GM23248 (cell line): ENCODE measurements around the gene SYCP1.

Experiments used
- EZH2 ChIP-seq: fragments of 200-600 bp; sonication (generic); IDR thresholded peaks from 2 replicates; pipeline ENCODE4 v1.6.1; 2018; ENCODE audit warnings: antibody characterized with exemption, mild to moderate bottlenecking; ENCODE audit not compliant: insufficient read depth, poor library complexity, severe bottlenecking
- EZH2phosphoT487 ChIP-seq: fragments of 200-600 bp; sonication (generic); IDR thresholded peaks from 2 replicates; pipeline ENCODE4 v1.6.1; 2018; ENCODE audit warnings: antibody characterized with exemption, moderate library complexity, mild to moderate bottlenecking, low read depth; ENCODE audit not compliant: insufficient read depth

GRCh38 chr1:114926607-114927006, 71.9 kb downstream of the SYCP1 start:
- TF ChIP-seq EZH2 (no peak), EZH2phosphoT487 (no peak)
